CD4-positive, alpha-beta T cell treated with Interleukin-6 at 100 ng/mL for 8 hours (primary cell): Measurements from ENCODE around the gene OR4A47.
"Not testable (repeated sequence)": the region's sequence is repeated elsewhere in the genome, so short reads cannot be mapped to it uniquely, and the experiment has no call there.

ENCODE experiments used
- DNase-seq: peaks from one replicate; pipeline ENCODE4 v3.0.0-alpha.2; 2020; ENCODE audit warnings: mixed read lengths, low spot score

OR4A47 gene

GRCh38 chr11:48488493-48488892, at the start of gene OR4A47:
Gene OR4A47 (plus strand): TSS chr11:48488793. CDS start chr11:48488793, 0 bp downstream.
- DNase-seq, result not testable (repeated sequence)

- not testable (repeated sequence) for DNase-seq
Observed at GRCh38 chr11:48455909-48456308, 32.7 kb upstream of the OR4A47 start.

- not testable (repeated sequence) for DNase-seq
Observed at GRCh38 chr11:48473966-48474365, 14.6 kb upstream of the OR4A47 start.

GRCh38 chr11:48474703-48475102, 13.9 kb upstream of the OR4A47 start:
- DNase-seq, result not testable (repeated sequence)

- not testable (repeated sequence) for DNase-seq
Observed at GRCh38 chr11:48506169-48506568, 17.6 kb downstream of the OR4A47 start.

GRCh38 chr11:48538991-48539390, 50.4 kb downstream of the OR4A47 start:
- DNase-seq, result no peak
